Activated CD8-positive, alpha-beta memory T cell treated with anti-CD3 and anti-CD28 coated beads for 48 hours (primary cell): ENCODE measurements around the gene CCDC144A.
"Not testable (repeated sequence)": the region's sequence is repeated elsewhere in the genome, so short reads cannot be mapped to it uniquely, and the experiment has no call there.

Source experiments
- DNase-seq, 3 experiments: peaks; one replicate each; pipeline ENCODE4 v3.0.0-alpha.2; 2020; ENCODE audit warnings: low read depth in 2 of 3, low spot score in 2 of 3

The CCDC144A gene

GRCh38 chr17:16750515-16750914 lies 60.5 kb downstream of the CCDC144A start:
- DNase-seq = not testable (repeated sequence)

GRCh38 chr17:16751224-16751923 lies 61.3 kb downstream of the CCDC144A start:
- DNase-seq = not testable (repeated sequence)

- DNase-seq = not testable (repeated sequence)
Observed at GRCh38 chr17:16751924-16752287, 61.9 kb downstream of the CCDC144A start.

GRCh38 chr17:16757520-16757919 lies 67.5 kb downstream of the CCDC144A start:
- DNase-seq = not testable (repeated sequence)

DNA sequence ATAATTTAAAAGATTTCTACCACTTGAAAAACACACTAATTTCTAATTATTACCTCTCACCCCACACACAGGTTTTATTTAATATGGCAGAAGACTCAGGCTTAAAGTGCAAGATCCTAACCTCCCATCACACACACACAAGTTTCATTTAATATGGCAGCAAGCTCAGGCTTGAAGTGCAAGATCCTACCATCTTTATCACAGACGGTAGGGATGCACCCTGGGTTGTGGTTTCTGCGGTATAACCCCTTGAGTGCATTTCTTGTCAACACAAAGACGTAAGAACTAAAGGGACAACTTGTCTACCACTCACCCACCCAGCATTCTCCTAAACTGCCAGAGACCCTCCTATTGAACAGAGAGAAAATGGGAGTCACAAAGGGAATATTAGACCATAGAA lies 68.1 kb downstream of the CCDC144A start:
- not testable (repeated sequence) for DNase-seq

- DNase-seq = not testable (repeated sequence)
Observed at GRCh38 chr17:16768290-16769175, 78.5 kb downstream of the CCDC144A start.

DNA sequence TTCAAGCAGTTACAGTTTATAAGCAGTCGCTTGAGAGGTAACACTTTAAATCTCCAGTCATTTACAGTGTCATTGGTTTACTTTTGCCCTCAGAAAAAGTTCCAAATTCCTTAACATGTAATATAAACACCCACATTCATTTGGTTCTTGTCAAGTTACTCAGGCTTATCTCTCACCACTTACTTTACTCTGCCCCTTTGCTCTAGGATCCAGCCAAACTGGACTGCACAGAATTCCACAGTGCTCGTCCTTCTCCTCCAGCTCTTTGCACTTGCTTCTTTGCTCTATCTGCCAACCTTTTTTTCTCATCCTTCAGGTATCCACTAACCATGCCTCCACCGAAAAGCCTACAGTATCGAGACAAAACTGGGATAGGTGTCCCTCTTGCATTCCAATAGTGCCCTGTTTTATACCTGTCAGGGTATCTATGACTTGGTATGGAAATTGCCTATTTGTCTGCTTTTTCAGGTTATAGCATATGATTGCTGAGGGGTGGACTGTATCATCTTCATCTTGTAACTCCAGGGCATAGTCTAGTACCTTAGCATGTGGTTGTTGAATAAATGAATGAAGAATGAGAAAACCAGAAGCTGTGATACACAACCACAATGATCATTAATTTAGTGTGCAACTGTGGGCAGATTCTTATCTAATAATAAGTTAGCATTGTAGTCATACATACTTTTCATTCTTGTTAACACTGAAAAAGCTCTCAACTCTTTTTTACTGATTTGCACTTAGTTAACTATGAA lies 82.5 kb downstream of the CCDC144A start:
- not testable (repeated sequence) for DNase-seq

- DNase-seq = not testable (repeated sequence)
Observed at GRCh38 chr17:16773146-16773522, 83.1 kb downstream of the CCDC144A start.

DNA sequence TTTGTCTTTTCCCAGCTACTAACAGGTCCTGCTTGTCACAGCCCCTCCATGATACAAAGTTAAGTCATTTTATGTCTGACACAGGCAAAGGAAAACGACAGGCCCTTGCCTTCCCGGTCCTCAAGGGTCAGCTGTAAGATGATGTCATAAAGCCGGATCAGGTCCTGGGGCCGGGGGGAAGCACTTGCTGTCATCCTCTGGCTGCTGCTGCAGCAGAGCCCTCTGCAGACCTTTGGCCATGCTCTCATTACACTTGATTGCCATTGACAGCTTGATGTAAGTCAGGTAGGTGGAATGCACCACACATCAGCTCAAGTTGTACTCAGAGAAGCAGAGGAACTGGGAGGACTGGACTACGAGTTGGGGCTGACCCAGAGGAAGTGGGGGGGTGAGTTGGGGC lies 97.8 kb downstream of the CCDC144A start:
- not testable (repeated sequence) for DNase-seq

- DNase-seq = not testable (repeated sequence)
Observed at GRCh38 chr17:16788889-16789536, 99.0 kb downstream of the CCDC144A start.

- not testable (repeated sequence) for DNase-seq
Observed at GRCh38 chr17:16789622-16790021, 99.6 kb downstream of the CCDC144A start.

- not testable (repeated sequence) for DNase-seq
Observed at GRCh38 chr17:16790313-16790871, 100.4 kb downstream of the CCDC144A start.

DNA sequence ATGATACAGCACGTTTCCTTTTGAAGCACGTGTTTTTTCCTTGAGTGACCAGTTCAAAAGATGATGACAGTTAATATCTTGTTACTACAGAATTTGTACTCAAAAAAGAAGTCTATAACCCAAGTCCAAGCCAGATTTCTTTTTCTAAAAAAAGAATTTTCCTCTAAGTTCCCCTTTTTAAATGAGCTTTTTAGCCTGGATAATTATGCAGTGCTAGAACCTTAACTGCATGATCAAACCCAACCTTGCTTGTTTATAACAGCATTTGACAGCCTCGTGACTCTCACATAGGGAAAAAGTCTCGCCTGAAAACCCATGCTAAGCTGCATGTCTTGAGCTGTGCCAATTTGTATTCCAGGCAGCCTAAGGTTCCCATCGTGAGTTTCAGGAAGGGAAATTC lies 104.2 kb downstream of the CCDC144A start:
- not testable (repeated sequence) for DNase-seq

DNA sequence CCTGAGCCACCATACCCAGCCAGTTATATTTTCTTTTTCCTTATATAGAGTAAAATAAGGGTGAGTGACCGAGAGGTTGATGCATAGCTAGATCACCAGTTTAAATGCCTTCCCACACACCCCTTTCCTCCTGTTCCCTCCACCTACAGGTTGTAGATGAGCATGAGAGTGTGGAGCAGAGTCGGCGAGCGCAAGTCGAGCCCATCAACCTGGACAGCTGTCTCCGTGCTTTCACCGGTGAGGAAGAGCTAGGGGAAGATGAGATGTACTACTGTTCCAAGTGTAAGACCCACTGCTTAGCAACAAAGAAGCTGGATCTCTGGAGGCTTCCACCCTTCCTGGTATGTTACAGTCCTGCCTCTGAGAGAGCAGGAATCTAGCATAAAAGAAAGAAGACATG lies 105.9 kb downstream of the CCDC144A start:
- not testable (repeated sequence) for DNase-seq

- not testable (repeated sequence) for DNase-seq
Observed at GRCh38 chr17:16804851-16805250, 114.8 kb downstream of the CCDC144A start.

DNA sequence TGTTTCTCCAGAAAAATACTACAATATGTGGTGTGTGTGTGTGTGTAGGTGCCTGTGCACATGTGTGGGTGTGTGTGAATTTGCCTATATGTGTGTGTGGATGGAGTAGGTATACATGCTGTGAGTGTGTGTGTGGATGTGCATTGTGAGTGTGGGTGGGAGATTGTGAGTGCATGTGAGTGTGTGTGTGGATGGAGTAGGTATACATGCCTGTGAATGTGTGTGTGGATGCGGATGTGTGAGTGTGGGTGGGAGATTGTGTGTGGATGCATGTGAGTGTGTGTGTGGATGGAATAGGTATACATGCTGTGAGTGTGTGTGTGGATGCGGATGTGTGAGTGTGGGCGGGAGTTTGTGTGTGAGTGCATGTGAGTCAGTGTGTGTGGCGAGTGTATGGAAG lies 116.6 kb downstream of the CCDC144A start:
- DNase-seq = not testable (repeated sequence)

DNA sequence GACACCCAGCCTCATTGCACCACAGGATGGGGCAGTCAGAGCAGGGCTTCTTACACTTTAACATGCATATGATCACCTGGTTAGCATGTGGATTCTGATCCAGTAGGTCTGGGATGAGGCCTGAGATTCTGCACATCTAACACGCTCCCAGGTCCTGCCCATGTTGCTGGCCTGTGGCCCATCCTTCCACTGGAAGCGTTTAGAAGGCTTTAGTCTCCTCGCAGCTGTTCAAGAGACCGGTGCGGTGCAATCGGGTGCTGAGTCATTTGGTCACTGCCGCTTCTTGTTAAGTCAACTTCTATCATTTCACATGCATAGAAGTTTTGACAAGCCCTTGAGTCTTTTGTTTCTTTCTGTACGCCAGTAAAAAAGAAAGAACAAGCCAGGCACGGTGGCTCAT lies 117.6 kb downstream of the CCDC144A start:
- not testable (repeated sequence) for DNase-seq

GRCh38 chr17:16810236-16810635 lies 120.2 kb downstream of the CCDC144A start:
- DNase-seq = not testable (repeated sequence)

GRCh38 chr17:16812126-16812525 lies 122.1 kb downstream of the CCDC144A start:
- not testable (repeated sequence) for DNase-seq

DNA sequence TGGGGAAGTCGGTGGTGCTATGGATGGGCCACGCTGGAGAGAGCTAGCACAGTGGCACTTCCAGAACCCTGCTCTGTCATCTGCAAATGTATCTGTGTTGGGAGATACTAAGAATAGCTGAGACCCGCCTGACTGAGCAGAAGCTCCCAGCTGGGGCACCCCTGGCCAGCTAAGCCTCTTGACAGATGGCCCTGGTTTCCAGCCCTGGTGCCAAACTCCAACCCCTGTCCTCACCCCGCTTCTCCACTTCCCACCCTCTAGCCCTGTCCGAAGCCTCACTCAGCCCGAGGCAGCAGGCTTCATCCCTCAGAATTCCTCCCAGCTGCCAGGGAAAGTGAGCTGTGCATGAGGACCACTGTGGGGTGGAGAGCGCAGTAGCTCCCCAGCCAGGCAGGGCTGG lies 124.4 kb downstream of the CCDC144A start:
- no peak for DNase-seq

GRCh38 chr17:16817201-16817600 lies 127.2 kb downstream of the CCDC144A start:
- no peak for DNase-seq
